Measurements from ENCODE around the gene SLC39A5. TPM values are rescaled to one million over a fixed set of nuclear protein-coding genes. Genes with fewer than 3 reads are reported as not detected.

The SLC39A5 gene
- total and polyA plus RNA-seq, 2 of the 8 experiments (the other 6 are each of a cell fraction or from before 2014, with no cell fraction given) = 0.27 TPM; not detected in 1

- H3K9me3 ChIP-seq (ENCODE audit: insufficient read depth in 2 of 2, low read depth in 1 of 2, low read length in 1 of 2) = no peaks in the 10 kb centered on the region
- no peak overlapping the region for H2BK12ac ChIP-seq (ENCODE audit: low read depth, low read length)
- TF ChIP-seq TAF7 (optimal IDR thresholded peaks at IDR 0.05; ENCODE audit: borderline replicate concordance, low read depth, low read length) (no peak), POLR2A (IDR thresholded peaks at IDR 0.05; ENCODE audit: control extremely low read depth in 1 of 2, low read depth in 2 of 2, low read length in 2 of 2) (no peak), FOSL1 (IDR thresholded peaks at IDR 0.05; ENCODE audit: insufficient read depth, low read depth, low read length) (no peak), CHD2 (IDR thresholded peaks at IDR 0.05; ENCODE audit: low read length) (no peak), HDAC6 (IDR thresholded peaks at IDR 0.05; ENCODE audit: low read depth, low read length) (no peak), TAF1 (IDR thresholded peaks at IDR 0.05; ENCODE audit: low read depth, low read length) (no peak), TEAD4 (IDR thresholded peaks at IDR 0.05; ENCODE audit: low read depth, low read length) (no peak)
- no peak overlapping the region for H3K18ac ChIP-seq (ENCODE audit: extremely low read depth, low read length)
- ChIA-PET CTCF (ENCODE audit: partially characterized antibody) (interaction anchor here (1.0 to 2.9 kb wide), 4 partner anchors 9 to 93 kb away, joined by 3 to 12 read pairs (median 6); partner anchors contain the start of genes RNF41 and ZC3H10), POLR2A (ENCODE audit: partially characterized antibody) (interaction anchor here (1.2 to 1.9 kb wide), 3 partner anchors 9 to 50 kb away, joined by 3 to 16 read pairs (median 4); partner anchors contain the start of gene RNF41)
- DNase-seq (ENCODE audit: low read depth in 1 of 2, low spot score in 2 of 2) = no peak
- H3K4me1 ChIP-seq (replicated peaks in 1 of 4; ENCODE audit: control insufficient read depth in 3 of 4, insufficient read depth in 4 of 4, low read length in 3 of 4) = no peaks in the 10 kb centered on the region
- no peak overlapping the region for H2AFZ ChIP-seq (ENCODE audit: low read length)
- H3K4ac ChIP-seq (replicated peaks; ENCODE audit: insufficient read length, low read depth, low read length) = no peak overlapping the region
- H2BK5ac ChIP-seq (ENCODE audit: low read depth, low read length) = no peak overlapping the region
- 100% methylated on average over 1 of the region's 1 CpG; no CpG with 5 or more reads in 1 of the 2 experiments for WGBS, 2 experiments (ENCODE audit: extremely low coverage in 1 of 2, insufficient coverage in 1 of 2, insufficient read length in 1 of 2, insufficient replicate concordance in 2 of 2, low coverage in 1 of 2, low lambda C conversion rate in 2 of 2, missing lambda C conversion rate in 1 of 2)
- FAIRE-seq = no peak
- H2BK20ac ChIP-seq (ENCODE audit: low read length) = no peak overlapping the region
- no peak overlapping the region for H3K4me3 ChIP-seq (ENCODE audit: extremely low read depth in 1 of 4, insufficient read depth in 2 of 4, low read depth in 3 of 4, low read length in 4 of 4)
- no peak overlapping the region for H3K56ac ChIP-seq (replicated peaks; ENCODE audit: insufficient read length, low read depth, low read length)
- H3K9ac ChIP-seq (replicated peaks in 1 of 4; ENCODE audit: extremely low read depth in 1 of 4, low read depth in 3 of 4, low read length in 3 of 4) = no peak overlapping the region
- no peak overlapping the region for H3K14ac ChIP-seq (ENCODE audit: insufficient read length)
- H2AK5ac ChIP-seq (ENCODE audit: low read depth, low read length) = no peak overlapping the region
- H2BK15ac ChIP-seq (ENCODE audit: low read length) = no peak overlapping the region
- peaks cover 0 to 6% of the 10 kb centered on the region in 2 experiments; a peak in 1 of 4 replicates for H3K79me2 ChIP-seq (ENCODE audit: control insufficient read depth in 1 of 2, insufficient read depth in 2 of 2, low read length in 2 of 2)
- H3K79me1 ChIP-seq (ENCODE audit: low read depth, low read length) = no peaks in the 10 kb centered on the region; the same call in 1 of the 2 replicates
- no peak overlapping the region for H4K8ac ChIP-seq (ENCODE audit: extremely low read depth, insufficient read depth, low read length)
- H3K27me3 ChIP-seq (replicated peaks in 1 of 4; ENCODE audit: control insufficient read depth in 3 of 4, extremely low read depth in 1 of 4, insufficient read depth in 3 of 4, low read length in 3 of 4) = no peaks in the 10 kb centered on the region
- H4K91ac ChIP-seq (replicated peaks; ENCODE audit: insufficient read length, low read length) = no peak overlapping the region
- no peaks in the 10 kb centered on the region for H3K23me2 ChIP-seq (ENCODE audit: low read depth, low read length)
- no peak overlapping the region for H3K27ac ChIP-seq (ENCODE audit: low read depth, low read length)
- H2BK120ac ChIP-seq (replicated peaks; ENCODE audit: low read depth, low read length) = no peak overlapping the region
- no peak overlapping the region for H3K23ac ChIP-seq (ENCODE audit: insufficient read length)
- peaks cover 29 to 70% (median 59%) of the 10 kb centered on the region in 4 experiments for H3K36me3 ChIP-seq (ENCODE audit: control insufficient read depth in 2 of 4, insufficient read depth in 4 of 4, low read length in 3 of 4)
- H4K5ac ChIP-seq (ENCODE audit: insufficient read length, low read depth, low read length) = no peak overlapping the region
- H3K4me2 ChIP-seq (ENCODE audit: insufficient read depth in 1 of 2, low read depth in 2 of 2, low read length in 2 of 2) = no peak overlapping the region
- H4K20me1 ChIP-seq (replicated peaks in 1 of 2; ENCODE audit: control insufficient read depth in 1 of 2, insufficient read depth in 2 of 2, low read length in 2 of 2) = peaks cover 0 to 7% of the 10 kb centered on the region in 2 experiments
These were observed 17.5 kb upstream of the SLC39A5 start for GRCh38 chr12:56212361-56212760.
